Mesenteric fat pad (tissue), 1 donor: ENCODE measurements around the gene PEAK1. TPM values are rescaled to one million over a fixed set of nuclear protein-coding genes. Genes with fewer than 3 reads are reported as not detected.
"Not testable (repeated sequence)": the region's sequence is repeated elsewhere in the genome, so short reads cannot be mapped to it uniquely, and the experiment has no call there.

Experiments used
- DNase-seq: peaks from one replicate; pipeline ENCODE4 v3.0.0-alpha.2; 2020; ENCODE audit warnings: low spot score
- total RNA-seq: library from RNA; stranded (reverse); fragmentation: NEBNext Ultra II Directional; extraction: Animal tissue kit (Norgen Biotek cat#: 25700); gene quantifications from one replicate; pipeline ENCODE4 v1.2.1, GENCODE V29; 2021
- donor health status: DM: yes; HTN: yes; CAD: no.

PEAK1 gene
- total RNA-seq, 1 donor from 2014 or later, result 83.4 TPM

DNA sequence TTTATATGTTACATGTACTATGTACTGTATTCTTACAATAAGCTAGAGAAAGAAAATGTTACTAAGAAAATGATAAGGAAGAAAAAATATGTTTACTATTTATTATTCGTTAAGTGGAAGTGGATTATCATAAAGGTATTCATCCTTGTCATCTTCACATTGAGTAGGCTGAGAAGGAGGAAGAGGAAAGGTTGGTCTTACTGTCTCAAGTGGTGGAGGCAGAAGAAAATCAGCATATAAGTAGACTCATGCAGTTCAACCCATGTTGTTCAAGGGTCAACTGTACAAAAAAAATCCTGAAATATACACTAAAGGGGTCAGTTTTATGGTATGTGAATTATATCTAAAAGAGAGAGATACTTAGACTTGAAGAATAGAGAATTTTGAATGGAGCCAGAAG is 6.5 kb upstream of the PEAK1 start:
- no peak for DNase-seq

DNA sequence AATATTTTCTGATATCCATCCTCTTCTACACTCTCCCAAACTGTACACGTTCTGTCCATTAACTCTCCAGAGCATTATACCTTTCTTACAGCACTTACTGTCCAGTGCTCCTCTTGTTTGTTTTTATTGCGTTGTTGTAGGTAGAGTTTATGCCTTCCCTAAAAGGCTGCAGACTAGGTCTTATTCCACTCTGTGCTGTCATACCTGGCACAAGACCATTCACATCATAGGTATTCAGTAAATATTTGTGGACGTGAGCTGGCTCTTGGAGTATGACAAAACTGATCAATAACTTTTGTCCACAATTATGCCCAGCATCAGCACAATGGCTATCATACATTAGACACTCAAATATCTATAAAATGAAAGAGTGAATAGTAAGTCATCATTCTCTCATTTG is 5.2 kb upstream of the PEAK1 start:
- no peak for DNase-seq

DNA sequence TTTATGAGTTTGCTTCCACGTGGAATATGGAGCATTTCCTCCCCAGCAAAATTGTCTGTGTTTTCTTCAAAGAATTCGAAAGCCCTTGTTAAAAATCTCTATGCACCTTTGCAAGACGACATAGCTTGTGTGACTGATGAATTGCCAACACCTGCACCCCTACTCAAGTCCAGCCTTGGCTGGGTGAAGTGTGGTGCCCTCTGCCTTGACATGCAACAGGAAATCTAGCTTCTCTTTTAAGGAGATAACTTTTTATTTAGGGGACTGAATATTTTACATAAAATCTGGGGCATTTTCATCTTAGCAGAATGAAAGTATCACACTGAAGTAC is 1.4 kb upstream of the PEAK1 start:
- no peak for DNase-seq

DNA sequence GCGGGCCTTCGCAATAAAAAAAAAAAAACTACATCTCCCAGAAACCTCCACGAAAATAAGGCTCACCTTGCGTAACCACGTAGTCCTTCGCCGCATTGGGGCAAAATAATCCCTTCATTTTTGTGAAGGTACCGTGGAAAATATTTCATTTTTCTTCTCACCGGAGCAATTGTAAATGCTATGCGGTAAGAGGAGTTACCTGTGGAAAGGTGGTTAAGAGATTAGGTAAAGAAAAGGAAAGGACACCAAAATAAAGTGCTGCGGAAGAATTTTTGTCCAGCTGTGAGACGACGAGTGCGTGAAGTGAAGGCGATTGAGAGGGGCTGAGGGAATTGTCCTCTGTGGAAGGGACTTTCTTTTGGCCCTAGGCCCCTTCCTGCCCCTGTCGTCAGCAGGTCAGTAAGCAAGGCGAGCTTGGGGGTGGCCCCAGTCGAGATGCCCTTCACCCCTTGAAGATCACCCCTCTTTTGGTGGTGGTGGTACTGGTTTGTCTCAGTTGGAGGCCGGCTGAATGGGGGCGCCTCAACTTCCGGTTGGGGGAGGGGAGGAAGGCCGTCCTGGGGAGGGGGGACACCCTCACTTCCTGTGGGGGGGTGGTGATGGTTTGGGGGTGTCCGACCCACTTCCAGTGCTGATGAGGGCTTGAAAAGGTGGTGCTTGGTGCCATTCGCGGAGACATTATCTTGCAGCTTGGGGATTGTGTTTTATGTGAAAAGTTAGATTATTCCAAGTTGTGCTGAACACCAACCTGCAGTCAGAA is 886 bp upstream of the PEAK1 start, which contains the start of gene HMG20A:
Gene HMG20A (plus strand): TSS at position 279 of the 760 bp plus-strand sequence. CDS start 37,520 bp downstream, outside the sequence.
- no peak for DNase-seq

DNA sequence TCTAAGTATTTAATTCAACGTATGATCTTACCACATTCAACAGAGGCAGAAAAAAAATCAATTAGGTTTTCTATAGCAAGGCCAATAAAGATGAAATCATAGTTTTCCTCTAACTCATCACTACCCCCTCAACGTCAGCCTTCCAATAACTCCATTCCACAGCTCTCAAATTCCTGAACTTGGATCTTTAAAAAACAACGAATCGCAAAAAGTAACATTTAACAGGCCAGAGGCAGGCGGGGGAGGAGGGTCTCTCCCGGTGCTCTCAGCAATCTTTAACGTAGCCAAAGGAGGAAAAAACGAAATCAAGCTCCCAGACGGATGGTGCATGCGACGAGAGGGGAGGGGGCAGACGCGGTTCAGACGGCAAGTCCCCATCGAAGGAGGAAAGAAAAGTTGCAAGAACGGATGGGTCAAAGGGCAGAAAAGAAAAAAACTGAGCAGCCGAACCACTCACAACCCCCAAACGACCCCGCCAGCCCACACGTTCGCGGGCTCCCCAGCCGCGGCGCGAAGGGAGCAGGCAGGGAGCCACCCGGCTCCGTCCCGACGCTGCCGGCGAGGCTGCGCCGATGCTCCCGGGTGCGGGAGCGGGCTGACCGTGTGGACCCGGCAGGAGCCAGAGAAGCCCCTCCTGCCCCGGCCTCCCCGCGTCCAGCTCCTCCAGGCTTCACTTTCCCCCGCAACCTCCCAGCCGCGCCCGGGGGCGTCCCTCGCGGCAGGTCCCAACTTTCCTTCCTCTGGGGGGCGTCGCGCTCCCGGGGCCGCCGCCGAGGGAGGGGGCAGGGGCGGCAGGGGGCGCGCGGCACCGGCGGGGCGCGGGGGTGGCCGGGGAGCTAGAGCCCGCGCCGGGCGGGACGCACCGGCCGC is 703 bp downstream of the PEAK1 start:
- DNase-seq, result no peak

DNA sequence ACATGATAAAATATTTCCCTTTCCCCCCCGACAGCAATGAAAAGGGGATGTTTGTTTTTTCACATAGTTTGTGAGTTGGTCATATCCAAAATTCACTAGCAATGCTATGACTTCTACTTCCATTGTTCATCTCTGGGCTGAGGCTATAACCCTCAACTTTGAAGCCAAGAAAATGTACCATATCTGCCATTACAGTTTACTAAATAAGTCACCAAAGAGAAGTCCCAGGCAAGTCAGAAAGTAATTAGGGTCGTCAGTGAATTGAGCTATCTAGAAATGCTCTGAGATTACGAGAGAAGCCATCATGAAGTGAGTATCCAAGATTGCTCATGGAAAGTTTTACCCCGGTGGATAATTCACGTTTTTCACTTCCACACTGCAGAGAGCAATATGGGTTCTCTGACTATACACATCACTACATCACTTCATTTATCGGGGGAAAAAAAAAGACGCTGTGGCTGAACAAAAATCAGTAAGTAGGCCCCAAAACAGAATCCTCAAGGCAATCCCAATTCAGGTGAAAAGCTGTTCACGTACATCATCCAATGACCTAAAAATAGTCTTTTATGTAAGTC is 1.4 kb downstream of the PEAK1 start:
- DNase-seq, result no peak

DNA sequence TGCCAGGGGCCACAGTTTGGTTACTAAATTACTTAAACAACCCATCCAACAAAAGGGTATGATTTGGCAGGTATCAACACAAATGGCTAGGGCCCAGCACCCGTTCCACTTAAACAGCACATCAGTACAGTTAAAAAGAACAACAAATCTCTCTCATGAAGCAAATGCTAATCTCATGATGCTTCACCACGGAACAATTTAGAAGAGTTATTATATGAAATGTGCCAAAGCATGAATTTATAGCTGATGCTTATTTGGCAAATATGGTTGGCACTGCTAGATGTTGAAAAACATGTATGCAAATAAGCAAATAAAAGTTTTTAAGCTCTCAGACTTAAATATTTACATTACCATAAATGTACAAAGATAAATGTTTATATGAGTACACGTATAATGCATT is 2.3 kb downstream of the PEAK1 start:
- no peak for DNase-seq

DNA sequence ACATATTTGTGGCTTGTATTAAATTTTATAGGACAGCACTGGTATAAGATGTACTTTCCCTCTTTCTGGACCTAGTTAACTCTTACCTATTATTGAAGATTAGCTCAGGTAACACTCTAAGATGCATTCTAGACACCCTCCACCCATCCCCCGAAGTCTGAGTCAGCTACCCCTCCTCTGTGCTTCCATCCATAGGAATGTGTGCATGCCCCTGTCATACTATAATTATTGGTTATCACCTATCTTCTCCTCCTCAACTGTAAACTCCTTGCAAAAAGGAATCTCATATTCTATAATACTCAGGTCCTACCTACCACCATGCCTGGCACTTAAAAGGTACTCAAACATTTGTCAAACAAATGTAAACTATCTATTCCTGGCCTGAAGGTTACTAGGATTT is 3.0 kb downstream of the PEAK1 start:
- DNase-seq, result no peak

DNA sequence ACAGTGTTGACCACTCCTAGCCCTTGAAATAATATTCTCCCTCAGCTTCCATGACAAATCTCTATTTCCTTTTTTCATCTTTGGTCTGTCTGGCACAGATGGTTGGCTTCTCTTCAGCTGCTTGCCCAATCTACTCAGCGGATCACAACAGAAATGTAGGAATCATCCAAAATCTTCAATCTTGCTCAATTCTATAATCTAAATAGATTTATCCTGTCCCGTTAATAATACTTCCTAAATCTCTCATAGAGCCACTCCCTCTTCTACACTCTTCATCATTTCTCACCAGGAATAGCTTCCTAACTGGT is 3.8 kb downstream of the PEAK1 start:
- no peak for DNase-seq

DNA sequence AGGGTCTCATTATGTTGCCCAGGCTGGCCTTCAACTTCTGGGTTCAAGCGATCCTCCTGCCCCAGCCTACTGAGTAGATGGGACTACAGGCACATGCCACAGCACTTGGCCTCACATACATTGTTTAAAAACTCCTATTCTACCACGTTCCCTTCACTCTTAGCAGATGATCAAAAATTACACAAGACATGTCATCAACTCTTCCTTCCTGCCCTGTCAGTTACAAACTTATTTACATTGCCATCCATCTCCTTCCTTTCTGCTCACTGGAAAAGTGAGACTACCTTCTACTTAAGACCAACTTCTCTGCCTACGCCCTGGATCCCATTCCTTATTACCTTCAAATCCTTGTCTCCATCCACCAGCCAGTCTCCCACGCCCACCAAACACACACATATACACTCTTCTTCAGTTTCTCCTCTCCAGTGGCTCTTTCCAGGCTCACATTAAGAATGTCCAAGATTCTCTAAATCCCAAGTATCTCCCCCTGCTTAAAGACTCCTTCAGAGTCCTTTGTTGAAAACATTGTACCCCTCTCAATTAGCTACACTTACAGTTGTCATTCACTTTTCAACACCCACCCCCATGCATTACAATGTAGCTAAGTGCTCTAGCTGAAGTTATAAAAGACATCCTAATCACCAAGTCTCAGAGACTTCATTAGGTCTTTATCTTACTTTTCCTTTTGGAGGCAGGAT is 4.3 kb downstream of the PEAK1 start:
- no peak for DNase-seq

DNA sequence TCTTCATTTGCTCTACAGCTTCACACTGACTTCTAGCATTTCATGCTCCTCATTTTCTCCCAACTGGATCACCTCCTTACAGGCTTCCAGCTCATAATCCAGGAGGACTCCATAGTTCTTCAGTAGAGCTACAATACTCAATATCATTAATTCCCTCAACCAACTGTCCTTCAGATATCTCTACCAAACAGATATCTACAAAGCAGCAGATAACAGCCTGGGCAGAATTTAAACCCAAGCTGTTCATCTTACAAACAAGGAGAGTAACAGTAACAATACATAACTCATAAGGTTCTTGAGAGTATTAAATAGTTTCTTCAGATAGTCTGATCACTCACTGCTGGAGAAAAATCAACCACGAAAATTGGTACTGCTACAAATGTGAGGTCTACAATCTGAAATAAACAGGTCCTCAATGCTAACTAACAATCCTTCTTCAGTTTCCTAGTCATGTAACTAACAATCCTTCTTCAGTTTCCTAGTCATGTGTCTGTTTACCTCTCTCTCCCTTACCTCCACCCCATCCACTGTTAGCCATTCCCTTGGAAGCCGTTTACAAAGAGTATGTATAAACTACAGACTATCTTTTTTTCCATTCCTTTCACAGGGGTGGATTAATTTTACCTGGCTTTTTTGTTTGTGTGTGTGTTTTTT is 5.0 kb downstream of the PEAK1 start:
- DNase-seq, result no peak

DNA sequence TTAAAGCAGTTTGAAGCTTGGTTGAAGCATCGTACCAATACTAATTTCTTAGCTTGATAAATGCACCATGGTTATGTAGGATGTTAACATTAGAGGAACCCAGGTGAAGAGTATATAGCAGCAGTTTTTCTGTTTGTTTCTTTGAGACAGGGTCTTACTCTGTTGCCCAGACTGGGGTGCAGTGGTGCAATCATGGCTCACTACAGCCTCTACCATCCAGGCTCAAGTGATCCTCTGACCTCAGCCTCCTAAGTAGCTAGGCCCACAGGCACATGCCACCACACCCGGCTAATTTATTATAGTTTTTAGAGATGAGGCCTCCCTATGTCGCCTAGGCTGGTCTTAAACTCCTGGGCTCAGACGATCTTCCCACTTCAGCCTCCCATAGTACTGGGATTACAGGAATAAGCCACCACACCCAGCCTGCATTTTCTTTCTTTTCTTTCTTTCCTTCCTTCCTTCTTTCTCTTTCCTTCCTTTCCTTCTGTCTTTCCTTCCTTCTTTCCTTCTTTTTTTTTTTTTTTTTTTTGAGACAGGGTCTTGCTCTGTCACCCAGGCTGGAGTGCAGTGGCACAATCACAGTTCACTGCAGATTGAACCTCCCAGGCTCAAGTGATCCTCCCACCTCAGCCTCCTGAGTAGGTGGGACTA is 6.1 kb downstream of the PEAK1 start:
- DNase-seq, result no peak

DNA sequence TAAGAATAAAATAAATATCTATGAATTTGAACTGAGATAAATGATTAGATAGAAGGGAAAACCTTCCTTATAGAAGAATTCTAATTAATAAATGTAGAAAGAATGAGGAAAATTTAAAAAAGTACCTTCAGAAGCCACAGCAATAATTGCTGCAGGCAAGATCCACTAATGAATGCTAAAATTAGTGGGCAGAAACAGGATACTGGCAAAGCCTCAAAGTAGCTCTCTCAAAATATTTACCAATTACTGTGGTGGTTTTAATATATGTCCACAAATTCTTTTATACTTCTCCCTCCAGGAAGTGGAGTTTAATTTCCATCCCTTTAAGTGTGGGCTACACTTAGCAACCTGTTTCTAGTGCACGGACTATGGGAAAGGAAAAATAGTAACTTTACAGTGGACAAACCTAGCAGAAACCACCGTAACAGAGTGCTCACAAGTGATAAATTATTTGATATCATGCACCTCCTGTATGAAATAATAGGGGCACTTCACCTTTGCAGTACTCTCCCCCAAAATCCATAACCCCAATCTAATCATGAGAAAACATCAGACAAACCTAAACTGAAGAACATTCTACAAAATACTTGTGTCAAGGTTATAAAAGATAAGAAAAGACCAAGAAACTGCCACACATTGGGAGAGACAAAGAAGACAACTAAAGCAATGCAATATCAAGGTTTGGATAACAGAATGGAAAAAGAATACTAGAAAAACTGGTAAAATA is 6.8 kb downstream of the PEAK1 start:
- DNase-seq, result no peak

DNA sequence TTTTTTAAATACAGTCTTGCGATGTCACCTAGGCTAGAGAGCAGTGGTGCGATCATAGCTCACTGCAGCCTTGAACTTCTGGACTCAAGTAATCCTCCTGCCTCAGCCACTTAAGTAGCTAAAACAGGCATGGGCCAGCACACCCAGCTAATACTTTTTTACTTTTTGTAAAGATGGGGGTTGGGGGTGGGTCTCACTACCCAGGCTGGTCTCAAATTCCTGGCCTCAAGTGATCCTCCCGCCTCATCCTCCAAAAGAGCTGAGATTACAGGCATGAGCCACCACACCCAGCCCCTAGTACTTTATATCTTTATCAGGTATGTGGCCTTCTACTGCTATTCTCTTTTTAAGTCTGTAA is 8.3 kb downstream of the PEAK1 start:
- no peak for DNase-seq

DNA sequence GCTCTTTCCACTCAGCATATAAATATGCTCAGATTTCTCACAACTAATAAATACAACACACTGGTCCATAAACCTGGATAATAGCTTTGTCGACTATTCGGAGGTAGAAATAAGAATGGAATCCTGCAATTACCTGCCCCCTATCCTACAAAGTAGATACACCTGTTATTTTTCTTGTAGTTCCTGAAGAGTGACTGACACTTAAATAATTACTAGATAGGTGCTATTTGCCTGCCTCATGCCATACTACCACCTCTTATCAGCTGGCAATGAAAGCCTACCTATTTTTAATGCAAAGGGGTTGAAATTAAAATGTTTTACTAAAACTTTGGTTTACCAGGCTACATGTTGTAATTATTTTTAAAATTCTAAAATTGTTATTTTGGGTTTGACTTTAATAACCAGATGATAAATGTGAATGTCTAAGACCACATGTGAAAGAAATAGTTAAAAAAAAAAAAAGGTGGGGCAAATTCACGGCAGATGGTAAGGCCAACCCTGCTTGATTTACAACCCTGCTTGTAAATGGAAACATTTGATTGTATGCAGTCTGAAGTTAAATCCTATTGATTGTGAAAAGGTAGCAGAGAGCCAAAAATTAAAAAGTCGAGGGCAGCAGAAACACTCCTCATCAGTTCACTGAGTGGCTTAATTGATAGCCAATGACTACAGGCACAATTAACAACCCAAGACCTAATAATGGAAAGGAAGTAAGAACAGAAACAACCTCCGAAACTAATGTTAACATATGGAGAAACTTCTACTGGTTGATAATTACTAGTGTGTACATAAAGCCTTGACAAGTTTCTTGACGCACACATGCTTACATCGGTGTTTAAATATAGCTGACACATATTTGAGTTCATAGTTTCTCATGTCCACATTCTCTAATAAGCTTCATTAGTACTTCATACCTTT is 8.9 kb downstream of the PEAK1 start:
- no peak for DNase-seq

DNA sequence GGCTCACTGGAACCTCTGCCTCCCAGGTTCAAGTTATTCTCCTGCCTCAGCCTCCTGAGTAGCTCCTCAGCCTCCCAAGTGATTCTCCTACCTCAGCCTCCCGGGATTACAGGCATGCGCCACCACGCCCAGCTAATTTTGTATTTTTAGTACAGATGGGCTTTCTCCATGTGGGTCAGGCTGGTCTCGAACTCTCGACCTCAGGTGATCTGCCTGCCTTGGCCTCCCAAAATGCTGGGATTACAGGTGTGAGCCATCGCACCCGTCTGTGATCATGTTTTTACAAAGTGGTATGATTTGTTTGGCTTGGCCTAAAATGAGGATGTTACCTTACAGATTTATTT is 9.8 kb downstream of the PEAK1 start:
- DNase-seq, result not testable (repeated sequence)

DNA sequence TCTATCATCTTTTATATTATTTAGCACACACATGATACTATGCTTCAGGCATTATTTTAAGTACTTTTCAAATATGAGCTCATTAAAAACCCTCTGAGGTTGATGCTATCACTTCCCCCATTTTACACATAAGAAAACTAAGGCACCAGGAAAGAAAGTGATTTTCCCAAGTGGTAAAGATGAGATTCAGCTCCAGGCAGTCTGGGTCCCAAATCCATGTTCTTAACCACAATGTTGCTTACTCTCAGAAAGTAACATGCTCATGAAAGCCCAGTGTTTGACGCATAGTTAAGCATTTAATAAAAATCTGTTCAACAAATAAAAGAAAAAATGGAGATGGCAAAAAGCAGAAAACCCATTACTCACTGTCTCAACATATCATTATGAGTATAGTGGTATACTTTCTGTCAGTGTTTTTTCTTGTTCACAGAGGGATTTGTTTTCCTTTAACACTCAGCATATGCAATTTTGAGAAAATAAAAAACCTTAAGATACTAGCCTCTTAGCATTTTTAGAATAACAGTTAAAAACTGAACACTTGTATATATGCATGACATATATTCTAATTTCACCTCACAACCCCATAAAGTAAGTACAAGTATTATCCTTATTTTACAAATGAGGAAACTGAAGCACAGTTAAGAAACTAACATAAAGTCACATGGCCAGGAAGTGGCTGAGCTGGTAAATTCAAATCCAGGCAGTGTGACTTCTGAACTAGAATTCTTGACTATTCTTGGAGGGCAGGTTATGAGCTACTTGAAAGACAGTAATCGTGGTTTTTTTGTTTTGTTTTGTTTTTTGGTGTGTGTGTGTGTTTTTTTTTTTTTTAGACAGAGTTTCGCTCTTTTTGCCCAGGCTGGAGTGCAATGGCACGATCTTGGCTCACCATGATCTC is 10.4 kb downstream of the PEAK1 start:
- DNase-seq, result no peak

DNA sequence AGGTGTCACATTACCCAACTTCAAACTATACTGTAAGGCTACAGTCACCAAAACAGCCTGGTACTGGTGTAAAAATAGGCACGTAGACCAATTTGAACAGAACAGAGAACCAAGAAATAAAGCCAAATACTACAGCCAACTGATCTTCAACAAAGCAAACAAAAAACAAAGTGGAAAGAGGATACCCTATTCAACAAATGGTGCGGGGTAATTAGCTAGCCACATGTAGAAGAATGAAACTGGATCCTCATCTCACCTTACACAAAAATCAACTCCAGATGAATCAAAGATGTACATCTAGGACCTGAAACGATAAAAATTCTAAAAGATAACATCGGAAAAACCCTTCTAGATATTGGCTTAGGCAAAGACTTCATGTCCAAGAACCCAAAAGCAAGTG is 13.1 kb downstream of the PEAK1 start:
- no peak for DNase-seq
